Ovary (tissue), 9 donors: Measurements from ENCODE around the gene CALHM1. TPM values are rescaled to one million over a fixed set of nuclear protein-coding genes. Genes with fewer than 3 reads are reported as not detected.

ENCODE experiments used
- DNase-seq, 5 donors: peaks; one replicate each; pipeline ENCODE4 v3.0.0-alpha.2; 2019 to 2020
- H3K27ac ChIP-seq, 2 donors: fragments of 200-600 bp; one replicate each; pipeline versions ENCODE4 v1.5.1 to v1.8.0; 2019 to 2022
- H3K27me3 ChIP-seq: fragments of 200-600 bp; one replicate; pipeline ENCODE4 v1.8.0; 2022
- H3K36me3 ChIP-seq: fragments of 200-600 bp; sonication (generic); one replicate; pipeline ENCODE4 v1.5.1; 2019
- H3K4me1 ChIP-seq: one replicate; pipeline ENCODE4 v1.8.1; 2013; ENCODE audit warnings: mild to moderate bottlenecking, moderate library complexity; ENCODE audit not compliant: insufficient read depth
- H3K4me3 ChIP-seq: fragments of 200-600 bp; sonication (generic); one replicate; pipeline ENCODE4 v1.5.1; 2017
- H3K9me3 ChIP-seq, 2 donors: fragments of 200-600 bp in 1 of 2; sonication (generic) in 1 of 2; one replicate each; pipeline versions ENCODE4 v1.5.1 to v1.8.1; 2013 to 2019; ENCODE audit warnings: mild to moderate bottlenecking in 1 of 2, moderate library complexity in 1 of 2
- CTCF ChIP-seq, 3 donors: fragments of 450-650 bp in 2 of 3; fragments of 200-600 bp in 1 of 3; IDR thresholded peaks; one replicate each; pipeline versions ENCODE4 v1.5.1 to v1.8.0; 2016 to 2022; ENCODE audit warnings: antibody characterized with exemption in 3 of 3, mild to moderate bottlenecking in 1 of 3
- EP300 ChIP-seq: sonication (generic); formaldehyde crosslinking; IDR thresholded peaks from one replicate; pipeline ENCODE4 v1.6.1; 2017; ENCODE audit warnings: antibody characterized with exemption
- POLR2A ChIP-seq: fragments of 450-650 bp; IDR thresholded peaks from one replicate; pipeline ENCODE4 v1.6.1; 2017; ENCODE audit warnings: antibody characterized with exemption, mild to moderate bottlenecking, moderate library complexity
- whole genome bisulfite sequencing, 3 donors: extraction: QIAGEN DNeasy Blood & Tissue Kit in 1 of 3; methylation state at CpG; one replicate each; pipeline versions ENCODE4 v1.1.5 to v1.1.7; 2013 to 2017; 5-methylcytosine and 5-hydroxymethylcytosine counted together
- intact Hi-C, 4 donors: fragments of 100-400 bp; cut with DNase I; formaldehyde crosslinking; loops; one replicate each; pipeline versions ENCODE4 v1.11.0 to v1.15.1; 2022 to 2023
- polyA plus RNA-seq, 2 donors: library from polyadenylated mRNA; stranded (reverse); fragments of 200-250 nt in 1 of 2; fragments of 350-450 nt in 1 of 2; fragmentation: Illumina TruSeq in 1 of 2; extraction: RNeasy Lipid Tissue Mini Kit (QIAGEN cat#74804) in 1 of 2; gene quantifications; one replicate each; pipeline ENCODE4 v1.2.3, GENCODE V29; 2013 to 2014
- total RNA-seq, 7 donors: library from RNA; depleted of rRNA in 2 of 7; stranded (reverse); fragments of >200 nt in 2 of 7; fragmentation: NEBNext Ultra II Directional in 3 of 7; extraction: Animal tissue kit (Norgen Biotek cat#: 25700) in 3 of 7; gene quantifications; one replicate each; pipeline versions ENCODE4 v1.1.0 to v1.2.4, GENCODE V29; 2016 to 2023
- donor health status: DM: no; HTN: no; CAD: no; lungs with moderate emphysema.
- donor health status: DM: no; HTN: no; CAD: no.
- donor health status: Bipolar disorder and iron deficiency.
- donor health status: DM: yes; HTN: yes; CAD: no.
- donor health status: DM: no; HTN: no; CAD: no.
- donor health status: DM: yes; HTN: yes; CAD: no.

CALHM1 gene
- total and polyA plus RNA-seq, 9 donors = not detected

- Histone ChIP-seq H3K4me1 (peaks cover 1% of the 10 kb centered on the region), H3K4me3 (no peak overlapping the region), H3K27me3 (no peaks in the 10 kb centered on the region), H3K36me3 (no peaks in the 10 kb centered on the region), H3K27ac (no peak overlapping the region), H3K9me3 (no peaks in the 10 kb centered on the region)
- intact Hi-C loops = no loop called here
- 67 to 72% (median 72%) methylated on average over 11 of the region's 11 CpGs for whole genome bisulfite sequencing, 3 donors
- no peak for TF ChIP-seq CTCF (IDR thresholded peaks at IDR 0.05)
- no peak for TF ChIP-seq EP300
- TF ChIP-seq POLR2A = no peak
- no peak for DNase-seq
These were observed 17.5 kb upstream of the CALHM1 start for GRCh38 chr10:103476046-103476768.

GRCh38 chr10:103475437-103475836 lies 16.7 kb upstream of the CALHM1 start:
- 78 to 83% (median 79%) methylated on average over 4 of the region's 4 CpGs for WGBS, 3 donors
- H3K4me3 ChIP-seq = no peak overlapping the region
- H3K9me3 ChIP-seq = no peaks in the 10 kb centered on the region
- TF ChIP-seq EP300 = no peak
- TF ChIP-seq CTCF (IDR thresholded peaks at IDR 0.05) = no peak
- no peak for TF ChIP-seq POLR2A
- no peak for DNase-seq
- H3K27me3 ChIP-seq = no peaks in the 10 kb centered on the region
- H3K36me3 ChIP-seq = no peaks in the 10 kb centered on the region
- H3K4me1 ChIP-seq = no peaks in the 10 kb centered on the region
- no peak overlapping the region for H3K27ac ChIP-seq
- intact Hi-C loops = loop anchor here in 1 of 4 donors (2.0 kb wide), 1 partner anchor 57 kb away; no protein-coding TSS in a partner anchor

- Histone ChIP-seq H3K27me3 (no peaks in the 10 kb centered on the region), H3K9me3 (no peaks in the 10 kb centered on the region), H3K36me3 (no peaks in the 10 kb centered on the region), H3K4me1 (no peaks in the 10 kb centered on the region), H3K27ac (no peak overlapping the region), H3K4me3 (no peak overlapping the region)
- intact Hi-C loops = loop anchor here in 1 of 4 donors (2.0 kb wide), 1 partner anchor 55 kb away; no protein-coding TSS in a partner anchor
- DNase-seq = no peak
- TF ChIP-seq POLR2A = no peak
- no peak for TF ChIP-seq CTCF (IDR thresholded peaks at IDR 0.05)
- no peak for TF ChIP-seq EP300
- 93 to 95% (median 93%) methylated on average over 3 of the region's 3 CpGs for WGBS, 3 donors
These were observed 15.4 kb upstream of the CALHM1 start for GRCh38 chr10:103474077-103474476.

GRCh38 chr10:103473261-103473671 lies 14.6 kb upstream of the CALHM1 start:
- Histone ChIP-seq H3K36me3 (no peaks in the 10 kb centered on the region), H3K27me3 (no peaks in the 10 kb centered on the region), H3K4me3 (no peak overlapping the region), H3K4me1 (no peaks in the 10 kb centered on the region), H3K27ac (no peak overlapping the region), H3K9me3 (no peaks in the 10 kb centered on the region)
- intact Hi-C loops = no loop called here
- no peak for TF ChIP-seq EP300
- no peak for TF ChIP-seq CTCF (IDR thresholded peaks at IDR 0.05)
- no peak for TF ChIP-seq POLR2A
- DNase-seq = peak in 4 of 5 donors; percentile 68 to 83 (median 72)
- WGBS, 3 donors = 45 to 58% (median 48%) methylated on average over 32 of the region's 32 CpGs
